HG03039 (cell line): ENCODE data around the gene KCNIP4.

ENCODE experiments used
- ATAC-seq: cut with Tn5 transposase; IDR thresholded peaks from one replicate; pipeline ENCODE4 v1.9.1; 2021; ENCODE audit warnings: mild to moderate bottlenecking, moderate library complexity; ENCODE audit not compliant: unreplicated experiment

Gene KCNIP4

GRCh38 chr4:20883677-20884076, 1064.9 kb downstream of the KCNIP4 start:
- ATAC-seq = no peak

- ATAC-seq = no peak
Observed at GRCh38 chr4:20883231-20883630, 1065.3 kb downstream of the KCNIP4 start.

DNA sequence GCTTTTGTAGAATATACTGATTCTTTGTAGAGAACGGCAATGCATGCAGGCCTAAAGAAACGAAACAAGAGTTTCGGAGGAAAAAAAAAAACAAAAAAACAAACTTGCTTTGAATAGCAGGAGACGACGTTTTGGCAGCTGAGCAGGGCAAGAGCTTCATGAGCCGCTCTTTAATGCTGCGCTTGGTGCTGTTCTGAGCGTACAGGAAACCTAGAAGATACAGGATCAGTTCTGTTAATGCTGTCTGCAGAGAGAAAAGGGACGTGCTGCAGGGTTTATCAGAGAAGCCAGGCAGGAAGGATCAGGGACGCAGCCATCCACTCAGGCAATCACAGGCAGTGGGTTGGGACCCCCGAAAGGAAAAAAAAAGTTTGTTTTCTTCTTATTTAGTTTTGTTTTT, 1066.1 kb downstream of the KCNIP4 start:
- ATAC-seq = no peak

DNA sequence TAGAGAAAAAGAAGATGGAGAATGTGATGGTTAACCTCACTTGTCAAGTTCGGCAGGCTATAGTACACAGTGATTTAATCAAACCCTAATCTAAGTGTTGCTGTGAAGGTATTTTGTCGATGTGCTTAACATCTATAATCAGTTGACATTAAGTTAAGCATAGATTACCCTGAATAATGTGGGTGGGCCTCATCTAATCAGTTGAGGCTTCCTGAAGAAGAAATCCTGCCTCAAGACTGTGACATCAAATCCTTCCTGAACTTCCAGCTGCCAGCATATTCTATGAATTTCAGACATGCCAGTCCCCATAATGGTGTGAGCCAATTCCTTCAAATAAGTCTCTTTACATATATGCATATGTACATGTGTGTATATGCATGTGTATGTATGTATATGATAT, 1066.9 kb downstream of the KCNIP4 start:
- no peak for ATAC-seq

GRCh38 chr4:20878806-20879205, 1069.8 kb downstream of the KCNIP4 start:
- ATAC-seq = no peak

DNA sequence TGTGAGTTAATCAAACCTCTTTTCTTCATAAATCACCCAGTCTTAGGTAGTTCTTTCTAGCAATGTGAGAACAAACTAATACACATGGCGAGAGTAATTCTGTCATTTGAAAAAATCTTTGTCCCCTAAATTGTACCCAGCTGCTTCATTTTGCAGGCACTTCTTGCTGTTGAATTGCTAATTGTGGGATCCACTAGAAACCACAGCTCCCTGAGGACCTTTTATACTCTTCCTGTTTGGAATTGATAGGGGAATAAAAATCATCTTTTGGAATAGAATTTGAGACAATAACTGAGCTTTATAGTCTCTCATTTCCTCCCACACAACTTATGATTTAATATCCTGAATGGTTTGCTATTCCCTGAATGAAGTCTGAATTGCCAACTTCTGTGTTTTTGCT, 1078.1 kb downstream of the KCNIP4 start:
- ATAC-seq = no peak

- ATAC-seq = no peak
Observed at GRCh38 chr4:20868108-20868507, 1080.5 kb downstream of the KCNIP4 start.

DNA sequence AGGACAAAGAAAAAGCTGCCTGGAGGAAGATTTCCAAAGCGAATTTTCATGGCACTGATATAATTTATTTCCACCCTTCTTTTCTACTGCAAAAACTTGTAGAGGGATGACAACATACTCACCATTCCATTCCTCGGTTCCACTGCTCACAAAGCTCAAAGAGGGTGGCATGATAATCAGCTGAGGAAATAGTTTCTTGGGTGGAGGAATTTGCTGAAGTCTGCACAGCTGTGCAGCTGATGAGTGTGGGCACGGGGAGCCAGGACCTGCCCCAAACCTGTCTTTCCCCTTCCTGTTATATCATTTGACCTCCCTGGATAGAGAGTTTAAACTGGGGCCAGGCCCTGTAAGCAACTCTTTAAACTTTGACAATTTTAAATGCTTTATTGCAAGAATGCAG, 1087.7 kb downstream of the KCNIP4 start:
- no peak for ATAC-seq

DNA sequence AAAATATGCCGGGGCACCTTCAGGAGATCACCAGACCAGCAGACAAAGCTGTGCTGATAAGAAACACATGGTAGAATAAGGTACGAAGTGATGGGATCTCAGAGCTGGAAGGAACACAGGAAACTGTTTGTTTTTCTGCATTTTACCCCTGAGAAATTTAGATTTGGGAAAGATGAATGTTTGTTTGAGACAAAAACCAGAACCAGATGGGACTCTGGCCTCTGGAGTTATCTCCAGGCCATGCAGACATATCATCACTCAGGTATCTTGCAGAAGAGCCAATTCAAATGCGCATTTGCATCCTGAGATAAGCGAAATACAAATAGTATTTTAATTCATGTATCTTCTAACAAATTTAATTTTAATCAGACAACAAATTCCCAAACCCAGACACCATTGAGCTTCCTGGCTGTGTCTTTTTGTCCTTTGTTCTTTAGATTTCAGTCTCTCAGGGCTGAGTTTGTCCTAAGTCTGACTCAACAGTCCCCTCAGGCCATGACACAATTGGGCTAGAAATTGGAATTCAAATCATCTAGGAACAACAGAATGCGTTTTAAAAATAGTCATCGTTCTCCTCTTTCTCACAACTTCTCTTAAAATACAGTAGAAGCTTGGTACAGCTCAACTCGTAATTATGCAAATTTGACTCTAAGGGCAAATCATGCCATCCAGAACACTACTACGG, 1089.3 kb downstream of the KCNIP4 start:
- no peak for ATAC-seq

DNA sequence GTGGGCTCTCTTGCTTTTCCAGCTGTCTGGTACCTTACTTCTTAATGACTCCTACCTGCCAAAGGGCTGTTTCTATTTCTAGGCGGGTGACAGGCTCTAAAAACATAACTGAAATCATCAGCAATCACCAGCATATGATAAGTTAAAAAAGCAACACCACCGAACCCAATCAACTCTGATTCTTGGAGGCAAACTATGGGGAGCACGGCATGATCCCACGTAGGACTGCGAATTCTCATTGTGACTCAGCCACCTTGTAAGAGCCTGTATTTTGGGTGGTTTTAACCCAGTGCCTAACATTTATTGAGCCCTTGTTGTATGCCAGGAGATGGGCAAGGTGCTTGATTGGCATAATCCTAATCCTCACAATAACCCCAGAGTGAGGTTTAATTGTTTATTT, 1091.5 kb downstream of the KCNIP4 start:
- no peak for ATAC-seq

DNA sequence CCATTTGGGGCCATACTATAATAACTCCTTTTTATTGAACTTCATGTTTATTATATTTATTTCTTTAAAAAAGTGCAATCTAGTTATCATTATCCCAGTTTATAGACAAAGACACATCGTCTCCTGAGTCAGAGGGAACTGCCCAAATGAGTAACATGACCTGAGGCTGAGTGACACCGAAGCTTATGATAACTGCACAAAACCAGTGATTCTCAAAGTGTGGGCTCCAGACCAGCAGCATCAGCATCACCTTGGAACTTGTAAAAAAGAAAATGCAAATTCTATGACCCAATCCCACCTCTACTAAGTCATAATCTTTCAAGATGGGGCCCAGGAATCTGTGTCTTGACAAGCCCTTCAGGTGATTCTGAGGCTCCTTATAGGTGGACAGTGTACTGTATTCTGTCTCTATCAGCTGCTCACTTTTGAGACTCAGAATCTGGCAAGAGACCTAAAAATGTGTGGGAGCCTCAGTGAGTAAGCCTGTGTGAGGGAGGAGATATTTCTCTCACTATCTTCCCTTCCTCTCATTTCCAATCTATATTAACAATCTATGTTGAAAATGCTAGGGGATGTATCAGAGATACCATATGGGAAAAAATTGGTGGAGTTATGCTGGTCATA, 1101.3 kb downstream of the KCNIP4 start:
- no peak for ATAC-seq

DNA sequence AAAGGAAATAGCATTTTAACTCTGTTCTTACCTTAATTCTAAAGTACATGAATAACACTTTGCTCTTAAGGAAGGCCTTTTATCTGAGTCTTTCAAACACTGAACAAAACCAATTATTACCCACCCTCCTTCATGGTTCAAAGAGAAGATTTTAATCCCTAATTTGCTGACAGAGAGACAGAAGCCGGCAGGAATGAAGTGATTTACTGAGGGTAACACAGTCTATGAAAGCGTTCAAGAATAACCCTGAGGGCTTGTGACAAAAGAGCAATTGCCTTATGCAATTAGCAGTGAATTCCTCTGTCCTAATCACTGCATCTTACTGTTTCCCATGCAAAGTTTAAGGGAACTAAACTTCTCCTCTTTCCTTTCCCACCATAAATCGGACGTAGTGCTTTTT, 1104.3 kb downstream of the KCNIP4 start:
- no peak for ATAC-seq

- no peak for ATAC-seq
Observed at GRCh38 chr4:20840648-20841190, 1107.9 kb downstream of the KCNIP4 start.

DNA sequence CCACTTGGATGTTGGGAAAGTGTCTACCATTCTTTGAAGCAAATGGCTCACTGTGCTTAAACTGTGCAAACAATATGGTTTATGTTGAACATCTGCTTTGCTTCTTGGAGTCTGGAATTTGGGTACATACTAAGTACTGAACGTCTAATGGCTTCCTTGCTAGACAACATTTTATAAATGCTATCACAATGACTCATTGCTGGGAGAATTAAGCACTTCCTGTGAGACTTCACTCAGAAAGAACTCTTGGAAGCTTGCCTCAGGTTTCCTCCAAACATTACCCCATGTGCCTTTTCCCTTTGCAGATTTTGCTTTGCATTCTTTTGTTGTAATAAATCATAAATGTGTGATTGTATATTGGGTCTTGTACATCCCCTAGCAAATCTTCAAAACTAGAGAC, 1108.6 kb downstream of the KCNIP4 start:
- no peak for ATAC-seq

DNA sequence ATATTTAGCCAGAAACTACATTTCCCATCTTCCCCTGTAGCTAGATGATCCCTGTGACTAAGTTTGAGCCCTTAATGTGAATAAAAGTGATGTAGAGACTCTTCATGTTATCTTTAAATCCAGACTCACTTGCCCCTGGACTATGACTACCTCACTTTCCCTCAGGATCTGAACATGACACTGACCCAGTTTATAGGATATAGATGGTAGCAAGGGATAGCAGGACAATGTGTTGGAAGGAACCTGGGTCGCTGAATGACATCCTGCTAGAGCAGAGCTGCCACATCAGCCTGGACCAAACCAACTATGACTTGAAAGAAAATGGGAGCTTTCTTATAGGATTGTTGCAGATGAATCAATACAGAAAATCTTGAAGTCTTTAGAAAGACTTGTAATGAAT, 1110.1 kb downstream of the KCNIP4 start:
- ATAC-seq = no peak

GRCh38 chr4:20832826-20833225, 1115.7 kb downstream of the KCNIP4 start:
- ATAC-seq = no peak

- ATAC-seq = no peak
Observed at GRCh38 chr4:20831746-20832145, 1116.8 kb downstream of the KCNIP4 start.

DNA sequence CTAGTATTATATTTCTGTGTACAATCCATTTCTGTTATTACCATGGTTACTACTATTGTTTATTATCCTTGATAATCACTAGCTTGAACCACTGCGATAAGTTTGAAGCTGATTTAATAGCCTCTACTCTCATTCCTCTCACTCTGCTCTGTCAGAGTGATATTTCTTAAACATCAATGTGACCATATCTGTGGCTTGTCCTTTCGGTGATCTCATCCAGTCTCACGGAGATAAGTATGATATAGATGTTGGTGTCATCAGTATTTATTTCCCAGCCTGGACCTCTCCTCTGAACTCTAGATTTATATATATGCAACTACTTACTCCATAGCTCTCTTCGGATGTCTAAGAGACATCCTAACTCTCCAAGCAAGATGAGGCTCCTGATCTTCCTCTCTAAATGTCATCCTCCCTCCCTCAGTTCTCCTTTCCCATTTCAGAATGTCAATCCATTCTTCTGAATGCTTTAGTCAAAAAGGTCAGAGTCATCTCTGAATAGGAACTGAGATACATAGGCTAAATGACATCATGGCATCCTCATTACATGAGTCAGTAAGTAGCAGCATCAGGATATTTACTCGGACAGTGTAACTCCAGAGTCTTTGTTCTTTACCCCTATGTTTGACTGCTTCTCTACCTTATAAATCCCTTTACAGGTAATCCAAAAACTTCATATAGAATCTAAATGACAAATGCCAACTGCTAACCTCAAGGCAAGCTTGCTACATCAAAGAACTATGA, 1118.8 kb downstream of the KCNIP4 start:
- no peak for ATAC-seq

DNA sequence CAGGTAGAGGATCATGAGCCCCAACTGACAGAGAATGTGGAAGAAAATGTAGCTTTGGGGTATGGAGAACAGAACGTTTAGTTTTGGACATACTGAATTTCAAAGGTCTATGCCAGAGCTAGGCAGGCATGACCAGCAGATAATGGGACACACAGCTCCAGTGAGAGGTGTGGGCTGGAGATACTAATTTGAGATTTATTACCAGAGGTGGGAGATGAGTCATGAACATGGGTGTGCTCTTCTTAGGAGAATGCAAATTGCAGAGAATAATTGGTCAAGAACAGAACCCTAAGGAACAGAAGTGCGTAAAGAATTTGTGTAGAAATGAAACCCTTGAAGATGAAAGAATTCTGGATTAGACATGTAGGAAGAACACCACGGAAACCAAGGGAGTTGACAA, 1123.1 kb downstream of the KCNIP4 start:
- ATAC-seq = no peak

DNA sequence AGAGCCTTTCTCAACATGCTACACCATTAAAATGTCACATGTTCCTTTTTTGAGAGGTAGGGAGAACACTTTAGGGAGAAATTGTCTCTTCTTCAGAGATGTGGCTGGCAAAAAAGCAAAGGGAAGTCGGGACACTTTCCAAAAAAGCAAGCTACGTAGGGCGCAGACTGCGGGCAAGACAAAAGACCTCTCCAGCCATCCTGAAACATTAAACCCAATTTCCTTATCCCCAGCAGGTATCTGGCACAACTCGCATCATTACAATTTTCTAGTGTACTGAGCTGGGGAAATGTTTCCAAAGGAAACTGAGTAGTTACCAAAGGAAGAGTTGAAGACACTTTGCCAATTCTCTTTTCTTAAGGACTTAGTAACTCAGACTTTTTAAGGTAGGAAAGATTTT, 1132.3 kb downstream of the KCNIP4 start:
- ATAC-seq = no peak

DNA sequence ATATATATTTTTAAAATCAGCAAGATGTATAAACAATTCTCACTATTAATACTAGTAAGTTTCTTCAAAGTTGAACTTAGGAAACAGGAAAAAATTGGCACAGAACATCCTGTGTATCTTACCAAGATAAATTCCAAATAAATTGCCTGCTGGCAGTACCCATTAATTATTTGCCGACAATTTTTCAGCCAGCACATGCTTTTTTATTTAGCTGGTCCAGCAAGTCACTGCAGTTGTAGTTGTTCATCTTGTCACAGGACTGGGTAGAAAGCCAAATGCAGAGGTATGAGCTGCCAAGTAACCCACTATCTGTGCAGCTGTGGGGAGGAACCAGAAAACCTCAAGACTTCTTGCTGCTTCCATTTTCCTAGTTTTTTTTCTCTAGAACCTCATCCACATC, 1134.9 kb downstream of the KCNIP4 start:
- ATAC-seq = no peak

DNA sequence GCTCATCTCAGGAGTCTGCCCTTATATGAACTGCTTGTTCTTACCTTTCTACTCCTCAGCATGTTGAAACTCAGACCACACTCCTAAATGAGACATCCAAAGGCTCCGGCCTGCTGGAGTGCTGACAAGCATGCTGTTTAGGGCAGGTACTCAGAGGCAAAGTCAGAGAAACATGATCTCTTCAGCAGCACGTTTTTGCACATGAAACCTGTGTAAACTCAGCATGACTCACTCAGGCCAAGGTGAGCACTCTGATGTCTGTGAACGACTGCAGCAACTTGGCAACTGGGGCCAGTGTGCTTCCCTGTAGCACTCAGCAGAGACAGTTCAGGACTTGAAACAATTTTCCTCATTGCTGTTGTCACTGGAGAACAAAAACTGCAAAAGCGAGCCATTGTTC, 1138.8 kb downstream of the KCNIP4 start:
- no peak for ATAC-seq
